ENCODE data around the gene CENPF. TPM values are rescaled to one million over a fixed set of nuclear protein-coding genes. Genes with fewer than 3 reads are reported as not detected.

Gene CENPF
- total RNA-seq (ENCODE audit: unreplicated experiment) = 20.8 TPM
- long read RNA-seq, partial matches to known transcripts = 9 of 12 reads
- long read RNA-seq, other reads (novel, unspliced or antisense) = 2 of 12 reads

DNA sequence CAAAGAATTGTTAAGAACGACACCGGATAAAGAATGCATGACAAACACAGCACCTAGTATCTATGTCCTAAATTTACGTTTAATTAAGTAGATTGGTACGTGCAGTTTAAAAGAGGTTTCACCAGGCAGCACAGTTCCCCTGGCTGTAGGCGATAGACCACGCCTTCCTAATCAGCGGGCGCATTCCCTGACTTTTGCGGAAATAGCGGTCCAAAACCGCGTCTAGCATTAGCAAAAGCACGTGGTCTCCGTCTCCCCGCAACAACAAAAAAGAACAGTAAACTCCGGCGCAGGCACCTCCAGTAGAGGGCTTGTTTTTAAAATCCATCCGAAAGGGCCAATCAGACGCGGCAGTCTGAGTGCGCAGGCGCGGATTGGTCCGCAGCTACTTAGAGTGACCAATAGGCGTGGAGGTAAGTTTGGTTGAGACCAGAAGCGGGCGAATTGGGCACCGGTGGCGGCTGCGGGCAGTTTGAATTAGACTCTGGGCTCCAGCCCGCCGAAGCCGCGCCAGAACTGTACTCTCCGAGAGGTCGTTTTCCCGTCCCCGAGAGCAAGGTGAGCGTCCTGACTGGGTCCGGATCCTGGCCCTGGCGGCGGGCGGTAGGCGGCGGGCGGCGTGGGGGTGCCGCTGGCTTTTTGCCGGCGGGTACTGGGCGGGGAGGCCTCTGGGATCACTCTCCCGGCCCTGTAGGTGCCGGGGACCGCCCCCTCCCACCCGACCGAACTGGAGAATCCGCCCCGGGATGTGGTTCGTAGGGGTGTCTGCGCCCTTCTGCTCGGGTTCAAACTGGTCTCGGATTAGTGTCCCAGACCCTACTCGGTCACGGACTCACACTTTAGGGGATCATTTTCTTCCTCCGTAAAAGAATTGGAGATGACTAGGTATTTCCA lies at the start of gene CENPF:
Gene CENPF (plus strand): TSS at position 432 of the 894 bp plus-strand sequence. CDS start 10,560 bp downstream, outside the sequence.
- peaks cover 3% of the 10 kb centered on the region for H3K36me3 Mint-ChIP-seq (ENCODE audit: low read depth, unreplicated experiment)
- peak within 1 kb of the TSS; percentile 88 for H3K27ac Mint-ChIP-seq (ENCODE audit: unreplicated experiment)
- peak within 1 kb of the TSS; percentile 95 for H3K4me3 Mint-ChIP-seq (ENCODE audit: unreplicated experiment)
- no peaks in the 10 kb centered on the region for H3K9me3 Mint-ChIP-seq (ENCODE audit: unreplicated experiment)
- peaks cover 7% of the 10 kb centered on the region for H3K27me3 Mint-ChIP-seq (ENCODE audit: unreplicated experiment)
- peak; percentile 91 for DNase-seq (ENCODE audit: low spot score)
- H3K4me1 Mint-ChIP-seq (ENCODE audit: unreplicated experiment) = peaks cover 12% of the 10 kb centered on the region
- TF ChIP-seq, protein P1, sequence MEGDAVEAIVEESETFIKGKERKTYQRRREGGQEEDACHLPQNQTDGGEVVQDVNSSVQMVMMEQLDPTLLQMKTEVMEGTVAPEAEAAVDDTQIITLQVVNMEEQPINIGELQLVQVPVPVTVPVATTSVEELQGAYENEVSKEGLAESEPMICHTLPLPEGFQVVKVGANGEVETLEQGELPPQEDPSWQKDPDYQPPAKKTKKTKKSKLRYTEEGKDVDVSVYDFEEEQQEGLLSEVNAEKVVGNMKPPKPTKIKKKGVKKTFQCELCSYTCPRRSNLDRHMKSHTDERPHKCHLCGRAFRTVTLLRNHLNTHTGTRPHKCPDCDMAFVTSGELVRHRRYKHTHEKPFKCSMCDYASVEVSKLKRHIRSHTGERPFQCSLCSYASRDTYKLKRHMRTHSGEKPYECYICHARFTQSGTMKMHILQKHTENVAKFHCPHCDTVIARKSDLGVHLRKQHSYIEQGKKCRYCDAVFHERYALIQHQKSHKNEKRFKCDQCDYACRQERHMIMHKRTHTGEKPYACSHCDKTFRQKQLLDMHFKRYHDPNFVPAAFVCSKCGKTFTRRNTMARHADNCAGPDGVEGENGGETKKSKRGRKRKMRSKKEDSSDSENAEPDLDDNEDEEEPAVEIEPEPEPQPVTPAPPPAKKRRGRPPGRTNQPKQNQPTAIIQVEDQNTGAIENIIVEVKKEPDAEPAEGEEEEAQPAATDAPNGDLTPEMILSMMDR (IDR thresholded peaks at IDR 0.05; ENCODE audit: unreplicated experiment) = no peak

DNA sequence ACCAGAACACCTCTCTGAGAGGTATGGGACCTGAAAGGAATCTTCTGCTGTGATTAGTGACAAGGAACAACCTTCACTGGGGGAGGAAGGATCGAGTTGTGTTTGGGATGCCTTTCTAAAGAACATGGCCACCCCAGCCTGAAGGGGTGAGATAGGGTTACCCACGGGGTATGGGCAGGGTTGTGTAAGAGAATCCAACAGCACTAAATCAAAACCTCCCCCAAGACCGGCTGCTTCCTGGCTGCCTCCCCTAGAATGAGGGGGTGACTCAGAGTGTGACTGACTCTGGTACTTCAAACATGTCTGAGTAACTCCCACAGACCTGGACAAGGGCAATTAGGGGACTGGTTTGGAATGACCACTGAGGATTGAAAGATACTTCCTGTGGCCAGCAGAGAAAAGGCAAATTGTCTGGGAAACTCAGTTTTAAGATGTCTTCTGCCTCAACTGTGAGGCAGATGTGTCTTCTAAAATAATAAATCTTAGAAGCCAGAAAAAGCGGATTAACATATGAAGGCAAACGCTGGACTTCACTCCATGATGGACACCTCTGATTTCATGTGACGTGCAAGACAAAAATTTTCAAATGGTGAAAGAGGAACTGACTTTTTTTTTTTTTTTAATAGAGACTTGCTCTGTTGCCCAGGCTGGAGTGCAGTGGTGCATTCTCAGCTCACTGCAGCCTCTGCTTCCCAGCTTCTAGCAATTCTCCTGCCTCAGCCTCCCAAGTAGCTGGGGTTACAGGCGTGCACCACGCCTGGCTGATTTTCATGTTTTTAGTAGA lies 44.9 kb upstream of the CENPF start:
- Mint-ChIP-seq H3K27ac (ENCODE audit: unreplicated experiment) (no peak overlapping the region), H3K4me1 (ENCODE audit: unreplicated experiment) (peaks cover 4% of the 10 kb centered on the region), H3K4me3 (ENCODE audit: unreplicated experiment) (no peak overlapping the region), H3K27me3 (ENCODE audit: unreplicated experiment) (no peaks in the 10 kb centered on the region), H3K9me3 (ENCODE audit: unreplicated experiment) (no peaks in the 10 kb centered on the region), H3K36me3 (ENCODE audit: low read depth, unreplicated experiment) (no peaks in the 10 kb centered on the region)
- TF ChIP-seq, protein P1 (IDR thresholded peaks at IDR 0.05; ENCODE audit: unreplicated experiment) = no peak
- no peak for DNase-seq (ENCODE audit: low spot score)

DNA sequence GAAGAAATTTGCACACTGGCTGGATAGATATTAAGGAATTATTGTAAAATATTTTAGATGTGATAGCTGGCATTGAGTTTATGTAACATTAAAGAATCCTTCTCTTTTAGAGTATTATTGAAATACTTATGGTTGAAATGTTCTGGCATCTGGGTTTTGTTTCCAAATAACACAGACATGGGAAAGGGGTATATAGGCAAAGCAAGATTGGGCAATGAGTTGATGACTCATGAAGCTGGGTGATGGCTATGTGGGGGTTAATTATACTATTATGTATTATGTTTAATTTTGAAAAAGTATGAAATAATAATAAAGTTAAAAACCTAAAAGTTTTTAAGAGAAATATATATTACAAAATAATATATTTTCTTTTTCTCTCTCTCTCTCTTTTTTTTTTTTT lies 39.1 kb upstream of the CENPF start:
- TF ChIP-seq, protein P1 (IDR thresholded peaks at IDR 0.05; ENCODE audit: unreplicated experiment) = no peak

GRCh38 chr1:214565310-214565709 lies 37.7 kb upstream of the CENPF start:
- H3K4me3 Mint-ChIP-seq (ENCODE audit: unreplicated experiment) = no peak overlapping the region
- TF ChIP-seq, protein P1 (IDR thresholded peaks at IDR 0.05; ENCODE audit: unreplicated experiment) = no peak
- H3K27ac Mint-ChIP-seq (ENCODE audit: unreplicated experiment) = no peak overlapping the region
- no peaks in the 10 kb centered on the region for H3K27me3 Mint-ChIP-seq (ENCODE audit: unreplicated experiment)
- no peaks in the 10 kb centered on the region for H3K4me1 Mint-ChIP-seq (ENCODE audit: unreplicated experiment)
- no peak for DNase-seq (ENCODE audit: low spot score)
- no peaks in the 10 kb centered on the region for H3K36me3 Mint-ChIP-seq (ENCODE audit: low read depth, unreplicated experiment)
- H3K9me3 Mint-ChIP-seq (ENCODE audit: unreplicated experiment) = no peaks in the 10 kb centered on the region

More for the DNA sequence above, 39.1 kb upstream of the CENPF start:
- no peaks in the 10 kb centered on the region for H3K27me3 Mint-ChIP-seq (ENCODE audit: unreplicated experiment)
- no peaks in the 10 kb centered on the region for H3K4me1 Mint-ChIP-seq (ENCODE audit: unreplicated experiment)
- no peak for DNase-seq (ENCODE audit: low spot score)
- H3K9me3 Mint-ChIP-seq (ENCODE audit: unreplicated experiment) = no peaks in the 10 kb centered on the region
- no peak overlapping the region for H3K27ac Mint-ChIP-seq (ENCODE audit: unreplicated experiment)
- H3K4me3 Mint-ChIP-seq (ENCODE audit: unreplicated experiment) = no peak overlapping the region
- no peaks in the 10 kb centered on the region for H3K36me3 Mint-ChIP-seq (ENCODE audit: low read depth, unreplicated experiment)
